Neural cell (in vitro differentiated cells): ENCODE measurements around the gene TAOK2. TPM values are rescaled to one million over a fixed set of nuclear protein-coding genes. Genes with fewer than 3 reads are reported as not detected.

Experiments
- H2AFZ ChIP-seq: fragments of 200-600, 300-800 bp; sonication (generic), shearing (Covaris generic); 2 replicates; pipeline ENCODE4 v1.6.0; 2014; ENCODE audit warnings: low read depth, mild to moderate bottlenecking, antibody characterized with exemption, low read length, moderate library complexity
- H3F3A ChIP-seq: fragments of 200-600 bp; shearing (Covaris generic); 2 replicates; pipeline ENCODE4 v1.6.1; 2016; ENCODE audit warnings: mild to moderate bottlenecking, moderate library complexity, mixed read lengths, antibody characterized with exemption, low read length; ENCODE audit not compliant: insufficient read depth, poor library complexity, severe bottlenecking
- H3K27ac ChIP-seq: fragments of 200-600, 300-800 bp; sonication (generic), shearing (Covaris generic); 2 replicates; pipeline ENCODE4 v1.5.1; 2014; ENCODE audit warnings: mild to moderate bottlenecking, low read length, moderate library complexity
- H3K27me3 ChIP-seq: fragments of 300-800, 200-600 bp; sonication (generic), shearing (Covaris generic); 2 replicates; pipeline ENCODE4 v1.6.0; 2014; ENCODE audit warnings: mild to moderate bottlenecking, low read depth, low read length, moderate library complexity; ENCODE audit not compliant: insufficient read depth
- H3K36me3 ChIP-seq: fragments of 300-800, 200-600 bp; sonication (generic), shearing (Covaris generic); 2 replicates; pipeline ENCODE4 v1.5.1; 2014; ENCODE audit warnings: mild to moderate bottlenecking, antibody characterized with exemption, low read length, moderate library complexity; ENCODE audit not compliant: insufficient read depth
- H3K4me2 ChIP-seq: fragments of 300-800, 200-600 bp; sonication (generic), shearing (Covaris generic); 2 replicates; pipeline ENCODE4 v1.6.0; 2014; ENCODE audit warnings: mild to moderate bottlenecking, low read length
- H3K4me3 ChIP-seq: fragments of 300-800, 200-600 bp; sonication (generic), shearing (Covaris generic); 2 replicates; pipeline ENCODE4 v1.5.1; 2014; ENCODE audit warnings: mild to moderate bottlenecking, low read length, moderate library complexity
- H3K79me2 ChIP-seq: fragments of 200-600 bp; shearing (Covaris generic); replicated peaks from 2 replicates; pipeline ENCODE4 v1.6.0; 2014; ENCODE audit warnings: mild to moderate bottlenecking, low read length, moderate library complexity; ENCODE audit not compliant: insufficient read depth
- H3K9ac ChIP-seq: fragments of 300-800, 200-600 bp; sonication (generic), shearing (Covaris generic); 2 replicates; pipeline ENCODE4 v1.6.1; 2016; ENCODE audit warnings: mild to moderate bottlenecking, low read length, mixed read lengths
- H3K9me2 ChIP-seq: fragments of 200-600 bp; shearing (Covaris generic); 2 replicates; pipeline ENCODE4 v1.6.1; 2016; ENCODE audit warnings: mild to moderate bottlenecking, low read length, mixed read lengths; ENCODE audit not compliant: insufficient read depth
- H3K9me3 ChIP-seq: fragments of 200-600, 300-800 bp; sonication (generic), shearing (Covaris generic); 2 replicates; pipeline ENCODE4 v1.6.1; 2016; ENCODE audit warnings: mild to moderate bottlenecking, mixed run types, low read length, moderate library complexity, mixed read lengths
- H4K20me1 ChIP-seq: fragments of 200-600 bp; shearing (Covaris generic); 2 replicates; pipeline ENCODE4 v1.6.1; 2016; ENCODE audit warnings: mild to moderate bottlenecking, mixed run types; ENCODE audit not compliant: insufficient read depth
- CTCF ChIP-seq: fragments of 450-650 bp; IDR thresholded peaks from 2 replicates; pipeline ENCODE4 v1.5.1; 2014; ENCODE audit warnings: antibody characterized with exemption, mild to moderate bottlenecking, moderate library complexity; ENCODE audit not compliant: poor library complexity, severe bottlenecking
- EP300 ChIP-seq: fragments of 450-650 bp; conservative IDR thresholded peaks from 2 replicates; pipeline ENCODE4 v1.6.1; 2014; ENCODE audit warnings: antibody characterized with exemption, mild to moderate bottlenecking, moderate library complexity; ENCODE audit not compliant: poor library complexity, severe bottlenecking
- EZH2 ChIP-seq: fragments of 200-600, 300-800 bp; shearing (Covaris generic), sonication (generic); IDR thresholded peaks from 2 replicates; pipeline ENCODE4 v1.6.1; 2014; ENCODE audit warnings: antibody characterized with exemption, low read length, borderline replicate concordance, mild to moderate bottlenecking; ENCODE audit not compliant: insufficient read depth, poor library complexity, severe bottlenecking
- MXI1 ChIP-seq: fragments of 450-650 bp; conservative IDR thresholded peaks from 2 replicates; pipeline ENCODE4 v1.6.1; 2014; ENCODE audit warnings: antibody characterized with exemption, mild to moderate bottlenecking; ENCODE audit not compliant: poor library complexity, severe bottlenecking
- POLR2AphosphoS5 ChIP-seq: IDR thresholded peaks from 2 replicates; pipeline ENCODE4 v1.6.1; 2012
- RAD21 ChIP-seq: fragments of 450-650 bp; conservative IDR thresholded peaks from 2 replicates; pipeline ENCODE4 v1.6.1; 2014; ENCODE audit warnings: antibody characterized with exemption, mild to moderate bottlenecking, moderate library complexity
- REST ChIP-seq: IDR thresholded peaks from 2 replicates; pipeline ENCODE4 v1.6.1; 2012; ENCODE audit warnings: borderline replicate concordance
- SMC3 ChIP-seq: fragments of 450-650 bp; conservative IDR thresholded peaks from 2 replicates; pipeline ENCODE4 v1.6.1; 2014; ENCODE audit warnings: antibody characterized with exemption, mild to moderate bottlenecking, moderate library complexity; ENCODE audit not compliant: poor library complexity
- TAF1 ChIP-seq: IDR thresholded peaks from 2 replicates; pipeline ENCODE4 v1.6.1; 2012; ENCODE audit warnings: low read depth
- polyA plus RNA-seq: library from polyadenylated mRNA; depleted of rRNA; stranded (reverse); fragments of >200 nt; gene quantifications from 2 replicates; pipeline ENCODE4 v1.2.3, GENCODE V29; 2014

Gene TAOK2
- polyA plus RNA-seq, 1 donor from 2014 or later, result 62.7 TPM

- Histone ChIP-seq H3K79me2 (no peaks in the 10 kb centered on the region), H3K9me3 (no peaks in the 10 kb centered on the region), H3K9me2 (no peaks in the 10 kb centered on the region), H3K4me3 (no peak overlapping the region), H3K9ac (no peak overlapping the region), H3K27me3 (no peaks in the 10 kb centered on the region), H3K36me3 (no peaks in the 10 kb centered on the region), H3K4me2 (no peak overlapping the region), H3F3A (no peaks in the 10 kb centered on the region), H4K20me1 (no peaks in the 10 kb centered on the region), H2AFZ (no peak overlapping the region), H3K27ac (no peak overlapping the region)
- TF ChIP-seq EZH2, result no peak
- no peak for TF ChIP-seq REST
- TF ChIP-seq EP300, result no peak
- no peak for TF ChIP-seq SMC3
- no peak for TF ChIP-seq TAF1
Observed at GRCh38 chr16:29986231-29986630, 12.6 kb downstream of the TAOK2 start.

- no peaks in the 10 kb centered on the region for H3K27me3 ChIP-seq
- H3F3A ChIP-seq, result no peaks in the 10 kb centered on the region
- H3K9me3 ChIP-seq, result no peaks in the 10 kb centered on the region
- H3K27ac ChIP-seq, result no peak overlapping the region
- no peak overlapping the region for H3K4me3 ChIP-seq
- no peaks in the 10 kb centered on the region for H3K9me2 ChIP-seq
- no peaks in the 10 kb centered on the region for H3K79me2 ChIP-seq
- TF ChIP-seq EZH2 (no peak), SMC3 (no peak), EP300 (no peak), REST (no peak), TAF1 (no peak), POLR2AphosphoS5 (no peak), MXI1 (no peak), RAD21 (no peak), CTCF (no peak)
- no peaks in the 10 kb centered on the region for H3K36me3 ChIP-seq
- H3K9ac ChIP-seq, result no peak overlapping the region
- H3K4me2 ChIP-seq, result no peak overlapping the region
- no peak overlapping the region for H2AFZ ChIP-seq
- H4K20me1 ChIP-seq, result no peaks in the 10 kb centered on the region
Observed at GRCh38 chr16:29986931-29987330, 13.3 kb downstream of the TAOK2 start.
